ENCODE measurements around the gene AKT1S1.

The AKT1S1 gene

DNA sequence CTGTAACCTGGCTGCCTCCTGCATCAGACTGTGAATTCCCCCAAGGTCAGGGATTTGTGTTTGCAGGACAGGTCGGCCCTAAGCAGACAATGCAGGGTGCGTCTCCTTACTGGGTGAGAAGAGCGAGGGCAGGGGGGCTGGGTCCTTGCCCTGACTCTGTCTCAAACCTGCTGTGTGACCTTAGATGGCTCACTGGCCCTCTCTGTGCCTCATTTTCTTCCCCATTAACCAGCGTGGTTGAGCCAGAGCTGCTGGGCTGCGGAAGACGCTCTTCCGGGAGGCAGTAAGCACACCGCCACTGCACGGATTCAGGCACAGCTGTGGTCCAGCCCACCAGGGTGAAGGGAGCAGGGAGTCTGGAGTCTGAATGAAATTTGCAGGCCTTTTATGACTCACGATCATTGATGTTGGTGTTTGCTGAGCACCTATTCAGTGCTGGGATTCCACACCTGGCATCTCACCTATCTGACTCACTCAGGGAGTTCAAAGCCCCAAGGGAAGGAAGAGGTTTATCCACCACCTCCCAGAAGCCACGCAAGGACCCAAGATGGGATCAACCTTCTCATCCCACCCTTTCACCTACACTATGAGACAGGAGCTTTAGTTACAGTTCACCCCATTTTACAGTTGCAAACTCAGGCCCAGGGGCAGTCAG, 2.5 kb downstream of the AKT1S1 start:
- TF ChIP-seq TAF1 (IDR thresholded peaks at IDR 0.05; ENCODE audit: borderline replicate concordance, insufficient read depth, low read length) (no peak), SIN3A (IDR thresholded peaks at IDR 0.05; ENCODE audit: borderline replicate concordance, insufficient read depth, low read length) (no peak), FOXP2 (optimal IDR thresholded peaks at IDR 0.05; ENCODE audit: borderline replicate concordance, extremely low read depth, extremely low read length, insufficient read depth) (no peak), POLR2AphosphoS5 (IDR thresholded peaks at IDR 0.05; ENCODE audit: low read depth, low read length) (no peak; the same call in 1 of the 2 replicates)
- TF ChIP-seq, protein P1, sequence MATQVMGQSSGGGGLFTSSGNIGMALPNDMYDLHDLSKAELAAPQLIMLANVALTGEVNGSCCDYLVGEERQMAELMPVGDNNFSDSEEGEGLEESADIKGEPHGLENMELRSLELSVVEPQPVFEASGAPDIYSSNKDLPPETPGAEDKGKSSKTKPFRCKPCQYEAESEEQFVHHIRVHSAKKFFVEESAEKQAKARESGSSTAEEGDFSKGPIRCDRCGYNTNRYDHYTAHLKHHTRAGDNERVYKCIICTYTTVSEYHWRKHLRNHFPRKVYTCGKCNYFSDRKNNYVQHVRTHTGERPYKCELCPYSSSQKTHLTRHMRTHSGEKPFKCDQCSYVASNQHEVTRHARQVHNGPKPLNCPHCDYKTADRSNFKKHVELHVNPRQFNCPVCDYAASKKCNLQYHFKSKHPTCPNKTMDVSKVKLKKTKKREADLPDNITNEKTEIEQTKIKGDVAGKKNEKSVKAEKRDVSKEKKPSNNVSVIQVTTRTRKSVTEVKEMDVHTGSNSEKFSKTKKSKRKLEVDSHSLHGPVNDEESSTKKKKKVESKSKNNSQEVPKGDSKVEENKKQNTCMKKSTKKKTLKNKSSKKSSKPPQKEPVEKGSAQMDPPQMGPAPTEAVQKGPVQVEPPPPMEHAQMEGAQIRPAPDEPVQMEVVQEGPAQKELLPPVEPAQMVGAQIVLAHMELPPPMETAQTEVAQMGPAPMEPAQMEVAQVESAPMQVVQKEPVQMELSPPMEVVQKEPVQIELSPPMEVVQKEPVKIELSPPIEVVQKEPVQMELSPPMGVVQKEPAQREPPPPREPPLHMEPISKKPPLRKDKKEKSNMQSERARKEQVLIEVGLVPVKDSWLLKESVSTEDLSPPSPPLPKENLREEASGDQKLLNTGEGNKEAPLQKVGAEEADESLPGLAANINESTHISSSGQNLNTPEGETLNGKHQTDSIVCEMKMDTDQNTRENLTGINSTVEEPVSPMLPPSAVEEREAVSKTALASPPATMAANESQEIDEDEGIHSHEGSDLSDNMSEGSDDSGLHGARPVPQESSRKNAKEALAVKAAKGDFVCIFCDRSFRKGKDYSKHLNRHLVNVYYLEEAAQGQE (IDR thresholded peaks at IDR 0.05; ENCODE audit: insufficient read depth in 1 of 2, low read depth in 2 of 2, low read length in 2 of 2): no peak

DNA sequence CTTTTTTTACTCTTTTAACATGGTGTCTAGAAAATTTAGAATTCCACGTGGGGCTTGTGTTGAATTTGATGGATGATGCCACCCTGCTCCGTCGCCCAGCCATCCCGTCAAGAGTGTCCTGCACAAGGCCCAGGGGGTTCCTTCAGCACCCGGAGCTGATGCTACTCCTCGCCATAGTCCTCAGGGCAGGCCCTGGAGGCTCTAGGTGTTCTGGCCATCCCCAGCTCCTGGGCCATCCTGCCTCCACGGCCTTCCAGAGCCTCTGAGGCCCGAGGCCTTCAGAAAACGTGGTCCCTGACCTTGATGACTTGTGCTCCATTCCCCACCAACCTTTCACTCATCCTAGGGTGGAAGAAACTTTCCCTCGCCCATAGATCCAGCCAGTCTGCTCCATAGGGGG, 3.3 kb downstream of the AKT1S1 start:
- TF ChIP-seq POLR2AphosphoS5 (IDR thresholded peaks at IDR 0.05; ENCODE audit: low read depth, low read length): no peak
- TF ChIP-seq FOXP2 (optimal IDR thresholded peaks at IDR 0.05; ENCODE audit: borderline replicate concordance, extremely low read depth, extremely low read length, insufficient read depth): no peak
- no peak for TF ChIP-seq SIN3A (IDR thresholded peaks at IDR 0.05; ENCODE audit: borderline replicate concordance, insufficient read depth, low read length)
- TF ChIP-seq, protein P1 (IDR thresholded peaks at IDR 0.05; ENCODE audit: insufficient read depth in 1 of 2, low read depth in 2 of 2, low read length in 2 of 2): no peak
- no peak for TF ChIP-seq TAF1 (IDR thresholded peaks at IDR 0.05; ENCODE audit: borderline replicate concordance, insufficient read depth, low read length)

DNA sequence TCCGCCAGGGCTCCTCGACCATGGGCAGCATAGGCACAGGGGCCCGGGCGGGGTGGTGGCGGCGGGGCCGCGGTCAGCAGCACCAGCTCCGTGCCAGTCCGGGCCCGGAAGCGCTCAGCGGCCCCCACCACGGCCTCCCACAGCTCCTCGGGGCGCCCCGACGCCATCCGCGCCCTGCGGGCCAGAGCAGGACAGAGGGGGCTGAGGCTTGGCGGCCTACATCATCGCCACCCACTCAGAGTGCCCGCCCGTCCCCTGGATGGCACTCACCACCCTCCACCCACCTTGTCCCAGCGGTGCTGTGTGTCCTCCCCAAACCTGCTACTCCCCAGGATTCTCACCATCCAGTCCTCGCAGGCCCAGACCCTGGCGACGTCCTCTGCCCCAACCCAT, 4.0 kb downstream of the AKT1S1 start:
- TF ChIP-seq SIN3A (IDR thresholded peaks at IDR 0.05; ENCODE audit: borderline replicate concordance, insufficient read depth, low read length): no peak
- TF ChIP-seq POLR2AphosphoS5 (IDR thresholded peaks at IDR 0.05; ENCODE audit: low read depth, low read length): no peak
- TF ChIP-seq, protein P1 (IDR thresholded peaks at IDR 0.05; ENCODE audit: insufficient read depth in 1 of 2, low read depth in 2 of 2, low read length in 2 of 2): no peak
- TF ChIP-seq TAF1 (IDR thresholded peaks at IDR 0.05; ENCODE audit: borderline replicate concordance, insufficient read depth, low read length): no peak
- TF ChIP-seq FOXP2 (optimal IDR thresholded peaks at IDR 0.05; ENCODE audit: borderline replicate concordance, extremely low read depth, extremely low read length, insufficient read depth): no peak

DNA sequence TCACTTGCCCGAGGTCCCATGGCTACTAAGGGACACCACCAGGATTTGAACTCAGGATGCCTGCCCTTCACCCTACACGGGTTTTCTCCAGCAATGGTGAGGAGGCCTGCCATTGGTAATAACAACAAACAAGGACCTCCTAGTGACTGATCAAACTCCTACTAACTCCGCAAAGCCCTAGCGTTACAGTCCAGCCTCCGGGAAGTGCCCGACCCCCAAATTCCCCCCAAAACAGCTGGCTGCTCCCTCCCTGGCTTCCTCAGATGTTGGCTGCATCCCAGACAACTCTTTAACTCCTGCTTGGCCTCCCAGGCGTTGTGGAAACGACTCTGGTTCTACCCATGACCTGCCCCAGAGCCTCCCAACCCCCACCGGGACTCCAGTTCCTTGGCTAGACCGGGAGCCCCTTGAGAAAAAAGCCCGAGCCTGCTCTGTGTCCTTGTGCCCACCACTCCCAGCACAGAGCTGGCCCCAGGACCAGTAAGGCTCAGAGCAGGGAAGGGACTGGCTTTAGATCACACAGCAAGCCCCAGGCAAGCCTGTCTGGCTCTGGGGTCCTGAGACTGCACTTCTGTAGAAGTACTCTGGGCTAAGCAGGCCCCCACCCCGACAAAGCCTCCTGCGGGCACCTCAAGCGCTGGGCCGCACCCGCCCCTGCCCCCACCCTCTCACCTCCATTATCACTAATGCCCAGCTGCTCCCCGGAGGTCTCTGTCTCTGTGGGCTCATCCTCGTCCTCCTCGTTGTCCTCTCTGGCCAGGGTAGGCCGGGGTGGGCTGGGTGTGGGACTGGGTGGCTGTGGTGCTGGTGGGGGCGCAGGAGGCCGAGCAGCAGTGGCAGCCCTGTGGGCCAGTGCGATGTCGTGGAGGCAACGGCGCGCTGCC, 4.7 kb downstream of the AKT1S1 start:
- no peak for TF ChIP-seq FOXP2 (optimal IDR thresholded peaks at IDR 0.05; ENCODE audit: borderline replicate concordance, extremely low read depth, extremely low read length, insufficient read depth)
- TF ChIP-seq POLR2AphosphoS5 (IDR thresholded peaks at IDR 0.05; ENCODE audit: low read depth, low read length): no peak
- TF ChIP-seq, protein P1 (IDR thresholded peaks at IDR 0.05; ENCODE audit: insufficient read depth in 1 of 2, low read depth in 2 of 2, low read length in 2 of 2): no peak
- no peak for TF ChIP-seq TAF1 (IDR thresholded peaks at IDR 0.05; ENCODE audit: borderline replicate concordance, insufficient read depth, low read length)
- TF ChIP-seq SIN3A (IDR thresholded peaks at IDR 0.05; ENCODE audit: borderline replicate concordance, insufficient read depth, low read length): no peak

All from PFSK-1 (cell line).